Measurements from ENCODE around the gene COL25A1.

COL25A1 gene

DNA sequence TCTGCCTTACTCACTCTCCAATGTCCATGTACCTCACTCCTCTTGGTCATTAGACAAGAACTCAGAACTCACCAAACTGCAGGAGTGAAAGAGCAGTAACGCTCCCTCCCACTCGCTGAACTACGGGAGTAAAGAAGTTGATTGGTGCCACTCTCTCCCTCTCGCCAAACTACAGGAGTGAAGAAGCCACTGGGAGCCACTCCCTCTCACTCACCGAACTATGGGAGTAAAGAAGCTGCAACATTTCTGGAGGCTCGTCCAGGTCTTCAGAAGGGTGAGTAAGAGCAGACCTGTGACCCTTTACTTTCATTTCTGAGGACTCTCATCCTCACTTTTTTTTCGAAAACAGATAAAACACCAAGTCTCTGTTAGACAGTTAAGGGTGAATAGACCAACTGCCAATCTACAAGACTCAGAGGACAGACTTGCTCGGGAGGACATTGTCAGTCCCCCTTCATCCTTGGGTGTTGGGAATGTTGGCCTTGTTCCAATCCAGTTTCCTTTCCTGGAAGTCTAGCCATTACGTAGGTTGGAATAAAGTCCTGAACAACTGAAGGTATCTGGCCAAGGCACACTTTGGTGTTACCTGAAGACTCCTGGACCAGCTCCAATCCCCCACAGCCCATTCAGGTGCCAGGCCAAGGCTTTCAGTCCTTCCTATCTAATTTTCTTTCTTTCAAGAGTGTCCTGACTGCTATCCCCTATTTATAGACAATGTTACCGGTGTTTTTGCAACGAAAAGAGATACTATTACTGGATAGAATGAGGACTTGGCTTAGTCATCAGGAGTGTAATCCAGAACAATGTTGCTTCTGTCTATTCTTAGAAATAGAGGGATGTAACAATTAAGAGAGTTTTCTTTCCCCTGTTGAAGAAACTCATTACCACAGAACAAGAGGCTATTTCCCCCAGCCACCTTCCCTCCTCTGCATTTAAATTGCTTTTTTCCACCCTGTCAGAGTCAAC lies 11.0 kb upstream of the COL25A1 start:
- no peak overlapping the region for H3K4me3 ChIP-seq (ENCODE audit: control insufficient read depth, low read depth, low read length)
- DNase-seq (ENCODE audit: low read depth): no peak
- TF ChIP-seq, protein P1, sequence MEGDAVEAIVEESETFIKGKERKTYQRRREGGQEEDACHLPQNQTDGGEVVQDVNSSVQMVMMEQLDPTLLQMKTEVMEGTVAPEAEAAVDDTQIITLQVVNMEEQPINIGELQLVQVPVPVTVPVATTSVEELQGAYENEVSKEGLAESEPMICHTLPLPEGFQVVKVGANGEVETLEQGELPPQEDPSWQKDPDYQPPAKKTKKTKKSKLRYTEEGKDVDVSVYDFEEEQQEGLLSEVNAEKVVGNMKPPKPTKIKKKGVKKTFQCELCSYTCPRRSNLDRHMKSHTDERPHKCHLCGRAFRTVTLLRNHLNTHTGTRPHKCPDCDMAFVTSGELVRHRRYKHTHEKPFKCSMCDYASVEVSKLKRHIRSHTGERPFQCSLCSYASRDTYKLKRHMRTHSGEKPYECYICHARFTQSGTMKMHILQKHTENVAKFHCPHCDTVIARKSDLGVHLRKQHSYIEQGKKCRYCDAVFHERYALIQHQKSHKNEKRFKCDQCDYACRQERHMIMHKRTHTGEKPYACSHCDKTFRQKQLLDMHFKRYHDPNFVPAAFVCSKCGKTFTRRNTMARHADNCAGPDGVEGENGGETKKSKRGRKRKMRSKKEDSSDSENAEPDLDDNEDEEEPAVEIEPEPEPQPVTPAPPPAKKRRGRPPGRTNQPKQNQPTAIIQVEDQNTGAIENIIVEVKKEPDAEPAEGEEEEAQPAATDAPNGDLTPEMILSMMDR (IDR thresholded peaks at IDR 0.05; ENCODE audit: control insufficient read depth, insufficient read depth, low read depth, low read length, missing control alignments): no peak

DNA sequence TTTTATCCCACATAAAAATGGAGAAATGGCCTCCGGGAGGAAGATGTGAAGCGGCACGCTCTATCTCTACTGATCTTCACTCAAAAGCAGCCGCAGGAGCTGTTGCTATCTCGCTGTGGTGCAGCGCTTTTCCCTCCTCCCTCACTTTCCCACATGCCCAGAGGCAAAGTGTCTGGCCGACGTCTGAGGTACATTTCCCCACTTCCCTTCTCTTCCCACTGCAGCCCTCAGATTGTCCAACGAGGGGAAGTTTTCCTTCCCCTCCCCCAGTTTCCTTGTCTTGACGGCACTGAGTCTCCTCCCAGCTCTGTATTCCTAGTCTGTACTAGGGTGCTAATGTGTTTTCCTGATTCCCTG lies 660 bp upstream of the COL25A1 start:
- DNase-seq (ENCODE audit: low read depth): no peak
- H3K4me3 ChIP-seq (ENCODE audit: control insufficient read depth, low read depth, low read length): peak overlapping the region; percentile 32
- TF ChIP-seq, protein P1 (IDR thresholded peaks at IDR 0.05; ENCODE audit: control insufficient read depth, insufficient read depth, low read depth, low read length, missing control alignments): no peak

DNA sequence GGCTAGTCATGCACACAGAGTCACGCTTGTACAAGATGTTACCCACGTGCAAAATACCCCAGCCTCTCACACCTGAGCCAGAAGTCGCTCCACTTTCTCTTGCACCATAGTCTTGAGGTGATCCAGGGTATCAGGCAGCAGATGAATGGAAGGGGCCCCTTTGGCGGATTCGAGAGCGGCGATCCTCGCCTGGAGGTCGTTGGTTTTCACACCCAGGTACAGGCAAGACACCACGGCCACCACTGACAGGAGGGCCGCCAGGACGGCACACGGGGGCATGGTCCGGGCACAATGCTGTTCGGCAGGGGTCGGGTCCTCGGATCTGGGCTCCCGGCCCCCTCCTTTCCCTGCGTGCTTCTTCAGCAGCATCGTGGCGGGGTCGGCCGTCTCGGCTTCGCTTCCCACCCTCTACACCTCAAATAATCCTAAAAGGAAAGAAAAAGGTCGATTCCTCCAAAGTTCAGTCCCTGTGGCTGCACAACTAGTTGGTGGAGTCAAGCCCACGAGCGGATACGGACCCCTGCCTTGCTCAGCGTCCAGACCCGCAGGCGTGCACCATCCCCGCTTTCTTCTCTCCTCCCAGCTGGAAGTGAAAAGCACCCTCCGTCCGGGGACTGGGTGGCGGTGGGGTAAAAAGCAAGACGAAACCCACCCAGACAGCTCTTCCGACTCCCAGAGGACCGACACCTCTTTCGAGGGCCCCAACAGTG lies 652 bp downstream of the COL25A1 start:
- peak overlapping the region; percentile 32 for H3K4me3 ChIP-seq (ENCODE audit: control insufficient read depth, low read depth, low read length)
- no peak for DNase-seq (ENCODE audit: low read depth)

DNA sequence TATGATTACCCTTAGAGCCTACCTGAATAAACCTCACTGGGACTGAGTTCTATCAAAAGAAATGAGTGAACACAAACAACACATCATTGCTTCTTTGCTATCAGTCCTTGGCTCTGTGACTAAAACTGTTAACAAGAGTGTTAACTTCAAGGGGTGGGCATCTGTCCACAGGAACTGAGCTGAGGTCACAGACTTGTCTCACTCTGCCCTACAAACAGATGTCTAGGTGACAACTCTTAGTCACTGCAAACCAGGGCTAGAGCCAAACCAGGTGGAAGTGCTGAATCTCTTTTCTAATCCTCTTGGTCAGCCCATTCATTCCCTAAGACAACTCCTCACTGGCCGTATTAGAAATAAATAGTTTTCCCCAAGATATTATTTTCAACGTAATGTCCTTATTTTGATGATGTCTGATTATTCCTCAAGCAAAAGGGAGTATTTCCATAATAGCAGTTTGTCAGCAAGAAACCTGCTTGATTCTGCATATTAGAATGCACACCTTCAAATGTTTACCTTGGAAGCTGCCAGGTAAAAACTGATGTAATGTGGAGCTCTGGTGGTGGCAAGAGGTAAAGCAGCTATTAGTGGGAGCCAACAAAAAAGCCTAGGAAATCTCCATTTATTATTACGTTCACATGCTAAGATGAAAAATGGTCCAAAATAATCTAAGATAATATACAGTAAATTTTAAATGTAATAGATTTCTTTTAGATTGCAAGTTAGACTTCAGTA lies 4.0 kb downstream of the COL25A1 start:
- DNase-seq (ENCODE audit: low read depth): no peak
- TF ChIP-seq, protein P1 (IDR thresholded peaks at IDR 0.05; ENCODE audit: control insufficient read depth, insufficient read depth, low read depth, low read length, missing control alignments): peak; percentile 50
- no peak overlapping the region for H3K4me3 ChIP-seq (ENCODE audit: control insufficient read depth, low read depth, low read length)

More for the DNA sequence above, 652 bp downstream of the COL25A1 start:
- TF ChIP-seq, protein P1 (IDR thresholded peaks at IDR 0.05; ENCODE audit: control insufficient read depth, insufficient read depth, low read depth, low read length, missing control alignments): no peak

- DNase-seq (ENCODE audit: low read depth): no peak
Measured at GRCh38 chr4:109296527-109296926, 5.9 kb downstream of the COL25A1 start.

GRCh38 chr4:109295081-109295480 lies 7.4 kb downstream of the COL25A1 start:
- TF ChIP-seq, protein P1 (IDR thresholded peaks at IDR 0.05; ENCODE audit: control insufficient read depth, insufficient read depth, low read depth, low read length, missing control alignments): no peak
- no peak for DNase-seq (ENCODE audit: low read depth)
- H3K4me3 ChIP-seq (ENCODE audit: control insufficient read depth, low read depth, low read length): no peak overlapping the region

More at GRCh38 chr4:109296527-109296926, 5.9 kb downstream of the COL25A1 start:
- TF ChIP-seq, protein P1 (IDR thresholded peaks at IDR 0.05; ENCODE audit: control insufficient read depth, insufficient read depth, low read depth, low read length, missing control alignments): no peak
- H3K4me3 ChIP-seq (ENCODE audit: control insufficient read depth, low read depth, low read length): no peak overlapping the region

Measured in AG09309 (cell line).